Cerebellar nuclear complex (tissue), 1 donor: Measurements from ENCODE around the gene EYA2.

ENCODE experiments used
- DNase-seq, 2 experiments: peaks; one replicate each; lab custom pipeline; 2025; lab: John Stamatoyannopoulos, UW

EYA2 gene

GRCh38 chr20:46979603-46980241 is 85.1 kb downstream of the EYA2 start:
- DNase-seq: no peak

GRCh38 chr20:46981184-46981583 is 86.5 kb downstream of the EYA2 start:
- DNase-seq: no peak

GRCh38 chr20:46983466-46983865 is 88.8 kb downstream of the EYA2 start:
- DNase-seq: no peak

- DNase-seq: no peak
Measured at GRCh38 chr20:46984405-46984804, 89.8 kb downstream of the EYA2 start.

DNA sequence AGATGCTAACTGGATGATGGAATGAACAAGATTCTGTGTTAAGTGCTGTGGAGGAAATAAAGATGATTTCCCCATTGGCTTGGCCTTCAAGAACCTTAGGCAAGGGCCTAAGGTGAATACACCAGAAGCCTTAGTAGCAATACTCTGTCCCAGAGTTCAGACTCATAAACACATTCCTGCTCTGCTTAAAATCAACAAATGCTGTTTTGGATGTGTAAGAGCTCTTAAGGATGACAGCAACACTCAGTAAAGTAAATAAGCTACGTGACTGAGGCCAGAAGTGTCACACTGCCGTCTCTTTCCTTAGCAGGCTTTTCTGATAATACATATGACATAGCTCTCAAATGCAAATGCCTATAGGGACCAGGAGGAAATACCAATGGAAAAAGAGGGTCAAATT is 90.6 kb downstream of the EYA2 start:
- DNase-seq: no peak

DNA sequence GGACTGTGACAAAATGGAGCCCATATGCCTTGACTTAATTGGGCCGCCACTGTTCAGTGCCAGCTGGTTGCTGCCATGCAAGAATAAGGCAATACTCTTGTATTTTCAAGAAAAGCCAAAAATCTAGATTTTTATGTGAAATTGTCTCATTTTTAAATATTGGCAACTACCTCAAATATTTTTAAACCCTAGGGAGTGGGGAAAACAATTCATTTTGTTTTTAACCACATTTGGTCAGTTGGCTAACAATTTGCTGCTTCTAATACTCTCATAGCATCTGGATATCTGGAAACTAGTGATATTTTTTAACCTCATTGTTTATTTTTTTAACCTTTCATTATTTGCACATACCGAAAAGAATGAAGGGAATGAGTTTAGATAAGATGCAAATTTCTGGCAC is 91.0 kb downstream of the EYA2 start:
- no peak for DNase-seq

DNA sequence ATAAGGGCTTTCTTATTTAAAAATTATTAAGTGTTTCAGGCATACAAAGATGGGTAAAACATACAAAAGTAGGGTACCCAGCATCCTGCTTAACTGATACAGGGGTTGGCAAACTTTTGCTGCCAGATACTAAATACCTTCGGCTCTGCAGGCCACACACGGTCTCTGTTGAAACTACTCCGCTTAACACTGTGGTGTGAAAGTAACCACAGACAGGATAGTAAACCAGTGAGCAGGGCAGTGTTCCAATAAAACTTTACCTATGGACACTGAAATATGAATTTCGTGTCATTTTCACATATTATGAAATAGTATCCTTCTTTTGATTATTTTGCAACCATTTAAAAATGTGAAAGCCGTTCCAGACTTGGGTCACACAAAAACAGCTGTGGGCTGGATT is 92.4 kb downstream of the EYA2 start:
- no peak for DNase-seq

DNA sequence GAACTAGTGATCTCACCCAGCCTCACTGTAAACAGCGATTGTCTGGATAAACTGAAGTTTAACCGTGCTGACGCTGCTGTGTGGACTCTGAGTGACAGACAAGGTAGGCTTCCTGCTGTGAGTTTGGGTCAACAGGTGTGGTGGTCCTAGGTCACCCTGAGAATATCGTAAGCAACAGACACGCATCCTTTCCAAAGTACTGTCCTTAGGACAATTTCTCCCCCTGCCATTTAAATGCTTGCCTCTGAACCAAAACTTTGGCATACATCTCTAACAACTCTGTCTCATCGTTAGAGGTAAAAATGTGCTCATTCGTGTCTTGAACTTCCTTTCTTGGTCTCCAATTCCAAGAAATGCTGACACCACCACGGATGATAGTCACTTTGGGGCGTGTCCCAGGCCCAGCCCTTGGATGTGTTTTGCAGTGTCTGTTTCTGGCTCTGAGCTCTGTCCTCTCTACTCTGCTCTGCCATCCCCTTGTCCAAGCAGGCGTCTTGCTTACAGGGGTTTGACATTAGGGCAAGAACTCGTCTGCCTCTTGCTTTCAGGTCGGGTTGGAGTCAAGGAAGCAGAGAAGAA is 95.5 kb downstream of the EYA2 start:
- no peak for DNase-seq

DNA sequence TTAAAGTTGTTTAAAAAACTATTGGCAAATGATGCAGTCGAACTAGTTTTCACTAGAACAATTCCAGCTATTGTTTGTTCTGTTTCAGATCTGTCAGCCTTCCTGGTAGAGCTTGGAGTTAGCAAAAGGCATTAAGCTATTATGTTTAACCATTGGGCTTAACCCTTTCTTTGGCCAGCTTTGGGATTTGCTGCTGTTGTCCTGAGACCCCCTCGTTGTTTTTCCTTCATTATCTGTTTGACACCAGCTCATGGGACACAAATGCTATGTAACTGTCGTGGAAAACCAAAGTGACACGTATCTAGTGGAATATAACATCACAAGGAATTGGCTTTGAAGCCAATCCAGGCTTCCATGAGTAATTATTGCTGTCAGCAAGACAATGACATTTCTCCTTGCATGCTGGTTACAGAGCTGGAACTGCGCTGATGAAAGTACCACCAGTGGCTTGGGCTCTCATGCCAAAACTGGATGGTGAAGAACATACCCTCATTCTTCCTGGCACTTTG is 96.0 kb downstream of the EYA2 start:
- no peak for DNase-seq

GRCh38 chr20:46991168-46991567 is 96.5 kb downstream of the EYA2 start:
- DNase-seq: no peak

DNA sequence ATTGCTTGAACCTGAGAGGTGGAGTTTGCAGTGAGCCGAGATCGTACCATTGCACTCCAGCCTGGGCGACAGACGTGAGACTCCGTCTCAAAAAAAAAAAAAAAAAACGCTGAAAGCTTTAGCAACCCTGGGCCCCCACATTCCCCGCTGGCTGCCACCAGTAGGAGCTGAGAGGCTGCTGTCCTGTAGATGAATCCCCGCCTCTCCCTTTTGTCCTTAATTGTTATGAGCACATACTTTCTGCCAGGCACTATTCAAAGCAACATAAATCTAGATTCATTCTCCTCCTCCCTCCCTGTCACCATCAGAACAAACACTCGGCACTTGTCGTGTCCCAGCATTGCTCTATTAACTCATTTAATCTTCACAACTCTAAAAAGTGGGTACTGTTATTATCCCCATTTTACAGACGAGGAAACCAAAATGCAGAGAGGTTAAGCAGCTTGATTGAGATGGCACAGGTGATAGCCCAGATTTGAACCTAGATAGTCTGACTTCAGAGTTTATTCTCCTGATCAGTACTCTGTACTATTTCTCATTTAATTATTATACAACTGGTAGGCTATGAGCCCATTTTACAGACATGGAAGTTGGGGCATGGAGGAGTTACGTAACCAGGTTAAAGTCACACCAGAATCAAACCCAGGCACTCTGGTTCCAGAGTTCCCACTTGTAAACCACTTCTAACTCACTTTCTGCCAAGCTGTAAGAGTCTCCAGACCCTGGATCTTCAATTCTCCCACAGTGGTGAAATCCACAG is 97.4 kb downstream of the EYA2 start:
- no peak for DNase-seq

- DNase-seq: no peak
Measured at GRCh38 chr20:46992640-46993035, 98.0 kb downstream of the EYA2 start.

DNA sequence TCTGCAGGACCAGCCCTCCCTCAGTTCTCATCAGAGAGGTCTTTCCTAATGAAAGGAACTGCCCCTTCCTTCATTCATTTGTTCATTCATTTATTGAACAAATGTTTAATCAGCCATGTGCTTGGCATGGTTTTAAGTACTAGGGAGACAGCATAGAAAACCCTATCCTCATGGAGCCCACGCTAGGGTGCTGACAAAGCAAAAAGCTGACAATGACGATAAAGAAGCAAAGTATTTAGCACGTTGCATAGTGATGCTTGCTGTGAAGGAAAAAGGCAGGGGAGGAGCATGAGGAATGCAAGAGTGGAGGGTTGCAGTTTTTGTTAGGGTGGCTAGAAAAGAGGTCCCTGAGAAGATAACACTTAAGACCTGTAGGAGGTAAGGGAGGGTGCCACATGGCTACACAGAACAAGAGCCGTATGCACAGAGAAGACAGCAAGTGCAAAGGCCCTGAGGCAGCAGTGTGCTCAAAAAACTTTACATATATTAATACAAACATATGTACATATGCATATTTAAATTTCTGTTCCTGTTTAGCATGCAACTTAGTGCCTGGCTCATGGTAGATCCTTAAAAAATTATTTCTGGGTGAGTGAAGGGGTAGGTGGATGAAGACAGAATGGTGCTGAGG is 98.9 kb downstream of the EYA2 start:
- no peak for DNase-seq

DNA sequence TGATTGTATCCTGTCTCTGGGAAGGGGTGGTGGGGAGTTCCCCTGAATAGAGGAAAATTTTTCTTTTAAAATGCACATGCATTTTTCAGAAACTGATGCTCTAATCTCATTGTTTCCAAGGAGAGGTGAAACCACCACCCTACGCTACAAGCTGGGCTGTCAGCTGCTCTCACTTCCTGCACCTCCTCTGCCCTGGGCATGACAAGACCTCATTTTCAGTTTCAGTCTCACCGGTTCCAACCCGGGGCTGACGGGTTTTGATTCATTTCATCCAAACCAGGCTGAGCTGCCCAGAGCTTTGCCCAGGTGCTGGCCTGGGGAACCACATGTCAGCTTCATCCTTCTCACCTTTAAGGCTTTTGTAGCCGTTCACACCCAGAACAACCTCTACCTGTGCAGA is 99.7 kb downstream of the EYA2 start:
- DNase-seq: no peak

DNA sequence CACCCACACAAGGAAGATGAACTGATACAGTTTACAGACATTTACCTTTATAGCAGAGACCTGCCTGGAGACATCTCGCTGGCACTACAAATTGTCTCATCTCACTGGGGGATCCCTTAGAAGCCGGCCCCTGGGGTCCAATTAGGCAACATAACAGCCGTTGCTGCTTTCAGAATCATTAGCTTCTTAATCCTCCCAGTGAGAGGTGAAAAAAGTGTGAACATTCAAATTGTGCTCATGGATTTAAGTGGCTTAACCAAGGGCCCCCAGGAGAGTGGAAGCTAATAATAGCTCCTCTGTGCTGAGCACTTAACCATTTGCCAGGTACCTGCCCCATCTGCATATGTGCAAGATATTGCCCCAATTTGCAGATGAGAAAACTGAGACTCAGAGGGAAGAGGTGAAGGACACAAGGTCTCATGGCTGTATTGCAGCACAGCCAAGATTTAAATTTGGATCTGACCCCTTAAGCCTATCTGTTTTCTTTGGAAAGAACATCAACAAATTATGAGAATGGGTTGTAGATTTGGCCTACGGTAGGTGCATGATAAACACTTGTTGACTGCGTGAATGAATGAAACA is 101.0 kb downstream of the EYA2 start:
- no peak for DNase-seq

GRCh38 chr20:46997187-46997586 is 102.5 kb downstream of the EYA2 start:
- DNase-seq: no peak

GRCh38 chr20:46998477-46999240 is 104.0 kb downstream of the EYA2 start:
- no peak for DNase-seq

DNA sequence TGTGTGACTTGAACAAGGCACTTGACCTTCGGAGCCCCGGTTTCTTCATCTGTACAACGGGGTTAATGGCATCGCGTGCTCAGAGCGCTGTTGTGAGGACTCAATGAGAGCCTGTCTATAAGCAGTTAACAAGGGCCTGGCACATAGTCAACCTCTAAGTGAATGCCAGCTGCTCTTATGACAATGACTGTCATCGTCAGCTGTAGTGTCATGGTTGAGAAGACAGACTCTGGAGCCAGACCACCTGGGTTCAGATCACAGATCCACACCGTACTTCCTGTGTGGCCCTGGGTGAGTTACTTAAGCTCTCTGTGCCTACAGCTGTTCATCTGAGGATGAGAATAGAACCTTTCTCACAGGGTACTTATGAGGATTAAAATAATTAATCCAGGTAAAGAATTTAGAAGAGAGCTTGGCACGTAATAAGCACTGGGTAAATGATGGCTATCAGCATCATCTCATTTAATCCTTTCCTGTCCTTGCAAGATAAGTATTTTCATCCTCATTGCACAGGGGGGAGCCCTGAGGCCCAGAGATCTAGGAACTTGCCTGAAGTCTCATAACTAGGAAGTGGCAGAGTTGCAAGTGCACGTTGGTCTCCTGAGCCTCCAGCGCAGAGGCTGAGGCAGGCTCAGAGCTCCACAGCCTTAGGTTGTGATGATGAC is 105.3 kb downstream of the EYA2 start:
- DNase-seq: no peak

GRCh38 chr20:47003223-47003622 is 108.6 kb downstream of the EYA2 start:
- no peak for DNase-seq

DNA sequence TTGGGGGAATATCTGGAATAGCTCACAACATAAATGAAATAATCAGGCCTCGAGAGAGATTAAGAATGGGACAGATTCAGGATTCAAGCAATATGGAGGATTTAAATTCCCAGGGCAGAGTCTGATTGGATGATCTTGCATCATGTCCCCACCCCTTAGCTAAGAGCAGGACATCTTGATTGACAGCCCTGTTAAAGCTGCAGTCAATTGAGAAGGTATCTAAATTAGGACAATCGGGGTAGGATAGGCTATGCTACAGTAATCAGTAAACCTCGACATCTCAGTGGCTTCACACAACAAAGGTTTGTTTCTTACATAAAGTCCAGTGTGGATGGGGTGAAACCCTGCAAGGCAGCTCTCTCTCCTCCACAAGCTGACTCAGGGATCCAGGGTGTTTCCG is 109.5 kb downstream of the EYA2 start:
- no peak for DNase-seq
